GM12878 (cell line): ENCODE results near the gene TBX5. TPM values are rescaled to one million over a fixed set of nuclear protein-coding genes. Genes with fewer than 3 reads are reported as not detected.

Experiments
- EED ChIP-seq: sonication (generic); IDR thresholded peaks from 2 replicates; pipeline ENCODE4 v1.6.1; 2016; ENCODE audit warnings: antibody characterized with exemption, low read depth
- SIN3A ChIP-seq: IDR thresholded peaks from 2 replicates; pipeline ENCODE4 v1.6.1; 2012; ENCODE audit warnings: low read depth, low read length, improper control_type of control experiment
- ZBTB40 ChIP-seq: fragments of 450-650 bp; IDR thresholded peaks from 2 replicates; pipeline ENCODE4 v1.6.1; 2016; ENCODE audit warnings: mild to moderate bottlenecking, moderate library complexity, borderline replicate concordance
- ZNF592 ChIP-seq: fragments of 450-650 bp; IDR thresholded peaks from 2 replicates; pipeline ENCODE4 v1.6.1; 2017; ENCODE audit warnings: mild to moderate bottlenecking, moderate library complexity
- polyA plus RNA-seq, 11 experiments: library from polyadenylated mRNA; depleted of rRNA in 4 of 11; unstranded in 6 of 11; stranded (reverse) in 5 of 11; fragments of >200 nt; fragmentation: Nextera tagmentation in 4 of 11; fragmentation: Illumina TruSeq in 1 of 11; extraction: Ambion mirVana in 4 of 11; extraction: Trizol in 1 of 11; gene quantifications; 1 replicate in 1 of 11; 2 replicates in 10 of 11; pipeline versions ENCODE4 v1.2.1 to v1.2.3, GENCODE V29; 2011 to 2016; ENCODE audit warnings: inconsistent platforms in 2 of 11, missing spikeins in 2 of 11, low read depth in 1 of 11
- total RNA-seq, 4 experiments: library from RNA; depleted of rRNA in 3 of 4; stranded (reverse); fragments of >200 nt in 3 of 4; fragmentation: Illumina TruSeq in 1 of 4; extraction: Trizol in 1 of 4; gene quantifications; 2 replicates each; pipeline versions ENCODE4 v1.2.1 to v1.2.3, GENCODE V29; 2013 to 2021

The TBX5 gene
- total and polyA plus RNA-seq, 10 of the 15 experiments (the other 5 are each of a cell fraction or from before 2014, with no cell fraction given): 0.04 TPM; not detected in 9

GRCh38 chr12:114407842-114408411 lies 2.0 kb upstream of the TBX5 start (continued):
- no peak for TF ChIP-seq ZBTB40
- no peak for TF ChIP-seq SIN3A
- TF ChIP-seq EED: no peak
- no peak for TF ChIP-seq ZNF592
- TF ChIP-seq, all 136 proteins: peak for 0
